ENCODE results near the gene POLL.
"Not testable (repeated sequence)": the region's sequence is repeated elsewhere in the genome, so short reads cannot be mapped to it uniquely, and the experiment has no call there.

The POLL gene

DNA sequence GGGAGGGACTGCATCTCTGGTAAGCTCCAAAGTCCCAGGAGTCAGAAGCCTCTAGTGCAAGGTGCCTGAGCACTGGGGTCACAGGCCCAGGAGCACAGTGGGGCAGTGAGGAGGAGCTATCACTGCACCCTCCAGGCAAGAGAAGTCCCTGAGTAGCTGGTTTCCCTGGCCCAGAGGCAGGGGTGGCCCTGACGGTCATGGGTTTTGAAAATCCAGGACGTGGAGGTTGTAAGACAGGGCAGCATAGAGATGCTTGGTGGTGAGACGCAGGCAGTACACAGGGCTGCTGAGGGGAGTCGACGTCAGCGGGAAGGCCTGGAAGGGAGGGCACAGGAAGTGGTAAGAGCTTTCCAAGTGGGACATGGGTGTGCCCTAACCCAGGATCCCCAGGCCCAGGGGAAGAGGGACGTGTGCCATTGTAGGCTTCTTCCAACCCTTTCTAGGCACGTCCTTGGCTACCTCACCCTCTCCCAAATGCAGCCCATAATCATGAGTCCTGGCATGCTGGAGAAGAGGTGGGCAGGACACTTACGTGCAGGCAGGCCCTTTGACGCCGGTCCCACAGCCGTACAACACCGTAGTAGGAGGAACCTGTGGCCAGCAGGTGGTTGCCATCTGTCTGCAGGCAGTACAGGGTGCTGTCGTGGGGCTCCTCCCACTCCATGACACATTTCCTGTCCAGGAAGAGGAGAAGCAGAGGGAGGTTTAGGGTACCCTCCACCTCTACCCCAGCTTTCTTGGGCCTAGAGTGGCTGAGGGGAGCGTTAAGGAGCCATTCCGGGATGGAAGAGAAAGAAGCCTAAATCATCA lies 23.2 kb upstream of the POLL start:
- no peak for DNase-seq

DNA sequence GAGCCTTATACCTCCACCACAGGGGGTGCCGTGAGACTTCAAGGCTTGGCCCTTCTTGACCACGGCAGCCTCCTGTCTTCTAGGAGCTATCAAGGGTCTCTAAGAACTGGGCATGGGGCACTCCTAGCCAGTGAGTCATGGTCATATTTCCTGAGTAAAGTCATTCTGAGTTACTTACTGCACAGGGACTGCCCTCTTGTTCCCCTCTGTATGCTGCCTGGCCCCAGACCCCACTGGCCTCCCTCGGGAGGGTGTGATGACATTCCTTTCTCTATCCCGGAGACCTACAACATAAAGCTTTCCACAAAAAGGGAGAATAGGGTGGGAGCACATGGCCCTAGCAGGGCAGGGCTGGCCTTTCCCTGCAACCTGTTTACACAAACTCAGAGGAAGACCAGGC lies 21.4 kb upstream of the POLL start:
- no peak for DNase-seq

GRCh38 chr10:101607124-101607523 lies 19.1 kb upstream of the POLL start:
- no peak for DNase-seq

DNA sequence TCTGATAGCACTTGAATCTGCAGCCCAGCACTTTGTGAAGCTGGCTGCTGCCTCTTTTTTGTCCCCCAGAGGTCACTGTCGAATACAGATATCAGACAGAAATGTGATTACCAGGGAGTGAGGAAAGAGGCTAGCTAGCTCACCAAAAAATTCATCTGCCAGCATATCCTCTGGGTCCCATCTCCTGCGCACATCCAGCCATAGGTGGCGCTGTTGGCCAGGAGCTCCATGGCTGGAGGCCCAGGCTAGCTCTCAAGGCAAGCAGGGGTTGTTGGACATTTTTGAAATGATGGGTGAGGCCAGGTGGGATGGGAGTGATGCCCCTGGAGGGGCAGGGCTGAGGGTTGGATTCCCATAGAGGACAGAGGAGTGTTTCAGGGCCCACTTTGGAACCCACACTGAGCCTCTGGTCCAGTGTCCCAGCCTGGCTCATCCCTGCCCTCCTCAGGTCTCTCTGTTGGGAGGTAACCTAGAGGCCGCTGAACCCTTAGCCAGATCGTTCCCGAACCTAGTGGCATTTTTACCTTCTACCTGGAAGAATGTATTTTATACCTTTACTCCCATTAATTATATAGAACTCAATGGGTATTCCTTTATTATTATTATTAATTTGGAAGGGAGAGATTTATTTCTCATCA lies 14.8 kb upstream of the POLL start:
- peak; percentile 22 for DNase-seq

DNA sequence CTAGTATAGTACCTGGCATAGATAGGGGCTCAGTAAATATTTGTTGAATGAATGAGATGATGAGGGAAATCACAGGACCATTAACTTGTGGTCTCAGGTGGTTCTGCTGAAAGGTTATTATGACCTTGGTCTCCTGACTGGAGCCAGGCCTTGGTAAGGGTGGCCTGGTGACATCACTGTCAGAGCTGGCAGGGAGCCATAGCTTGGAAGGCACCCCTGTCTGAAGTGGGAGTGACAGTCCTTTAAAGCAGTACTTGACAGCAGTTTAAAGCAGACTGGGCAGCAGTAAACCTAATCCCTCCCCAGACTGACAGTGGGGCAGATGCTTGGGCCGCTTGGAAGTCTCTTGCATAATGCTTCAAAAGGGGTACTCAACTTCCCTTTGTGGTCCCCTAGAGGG lies 13.5 kb upstream of the POLL start:
- DNase-seq, result peak; percentile 45

GRCh38 chr10:101597091-101597900 lies 9.2 kb upstream of the POLL start:
- DNase-seq, result no peak

DNA sequence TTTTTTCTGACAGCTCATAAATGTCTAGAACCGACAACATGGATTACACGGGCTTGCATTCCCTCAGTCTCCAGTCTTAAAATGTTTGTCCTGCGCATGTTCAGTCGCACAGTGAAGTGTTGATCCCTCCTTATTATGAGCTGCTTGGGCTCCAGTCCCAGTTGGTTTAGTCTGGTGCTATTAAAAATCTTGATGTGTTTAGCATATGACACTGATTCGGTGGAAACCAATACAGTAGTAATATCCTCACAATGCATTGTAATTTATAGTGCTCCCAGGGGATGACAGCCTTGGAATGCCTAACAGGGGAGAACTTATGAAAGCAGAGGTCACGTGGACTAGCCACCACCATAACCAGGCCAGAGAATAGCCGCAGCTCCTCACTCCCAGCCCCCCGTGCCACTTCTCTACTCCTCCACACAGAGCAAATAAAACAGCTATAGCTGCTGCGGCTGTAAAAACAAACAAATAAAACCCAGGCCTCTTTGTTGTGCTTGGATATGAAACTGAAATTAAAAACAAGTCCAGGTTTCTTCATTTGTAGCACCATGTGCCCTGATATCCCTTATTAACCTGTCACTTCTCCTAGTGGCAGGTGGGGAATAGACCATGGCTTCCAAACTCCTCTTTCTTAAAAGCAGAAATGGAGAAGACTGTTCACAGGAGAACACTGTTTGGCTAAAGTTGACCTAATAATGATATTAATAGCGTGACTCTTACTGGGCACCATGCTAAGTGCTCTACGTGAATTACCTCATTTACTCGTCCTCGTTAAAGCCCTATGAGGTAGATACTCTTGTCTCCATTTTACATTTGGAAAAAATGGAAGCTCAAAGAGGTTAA lies 7.8 kb upstream of the POLL start:
- no peak for DNase-seq

DNA sequence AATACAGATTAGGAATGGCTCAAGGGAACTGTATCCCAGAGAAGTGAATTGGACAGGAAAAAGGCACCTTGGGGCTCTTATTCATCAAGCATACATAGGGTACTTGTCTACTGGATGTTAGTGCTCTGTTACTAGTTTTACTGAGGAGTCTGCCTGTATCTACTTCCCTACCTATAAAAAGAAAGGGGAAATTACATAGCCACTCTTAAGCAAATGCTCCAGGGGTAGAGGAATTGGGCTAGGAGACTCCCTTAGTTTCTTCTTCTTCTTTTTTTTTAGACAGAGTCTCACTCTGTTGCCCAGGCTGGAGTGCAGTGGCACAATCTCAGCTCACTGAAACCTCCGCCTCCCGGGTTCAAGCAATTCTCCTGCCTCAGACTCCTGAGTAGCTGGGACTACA lies 5.3 kb upstream of the POLL start:
- not testable (repeated sequence) for DNase-seq

DNA sequence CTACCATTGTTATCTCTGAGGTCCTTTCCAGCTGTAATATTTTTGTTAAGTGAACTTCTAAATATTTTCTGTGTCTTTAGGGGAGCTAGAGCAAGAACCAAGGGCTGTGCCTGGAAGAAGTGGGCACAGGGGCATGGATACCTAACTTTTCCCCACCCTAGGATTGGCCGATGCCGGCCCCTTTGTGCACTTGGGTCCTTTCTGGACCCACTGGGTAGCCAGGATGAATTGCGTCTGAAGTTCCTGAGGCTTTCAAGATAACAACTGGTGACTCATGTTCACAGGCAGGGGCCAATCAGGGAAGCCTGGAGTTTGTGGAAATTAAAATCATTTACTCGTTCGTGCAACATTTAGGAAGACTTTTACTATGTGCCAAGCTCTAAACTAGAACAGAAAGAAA lies 822 bp upstream of the POLL start:
- no peak for DNase-seq

- no peak for DNase-seq
Observed at GRCh38 chr10:101585841-101586240, 2.2 kb downstream of the POLL start.

DNA sequence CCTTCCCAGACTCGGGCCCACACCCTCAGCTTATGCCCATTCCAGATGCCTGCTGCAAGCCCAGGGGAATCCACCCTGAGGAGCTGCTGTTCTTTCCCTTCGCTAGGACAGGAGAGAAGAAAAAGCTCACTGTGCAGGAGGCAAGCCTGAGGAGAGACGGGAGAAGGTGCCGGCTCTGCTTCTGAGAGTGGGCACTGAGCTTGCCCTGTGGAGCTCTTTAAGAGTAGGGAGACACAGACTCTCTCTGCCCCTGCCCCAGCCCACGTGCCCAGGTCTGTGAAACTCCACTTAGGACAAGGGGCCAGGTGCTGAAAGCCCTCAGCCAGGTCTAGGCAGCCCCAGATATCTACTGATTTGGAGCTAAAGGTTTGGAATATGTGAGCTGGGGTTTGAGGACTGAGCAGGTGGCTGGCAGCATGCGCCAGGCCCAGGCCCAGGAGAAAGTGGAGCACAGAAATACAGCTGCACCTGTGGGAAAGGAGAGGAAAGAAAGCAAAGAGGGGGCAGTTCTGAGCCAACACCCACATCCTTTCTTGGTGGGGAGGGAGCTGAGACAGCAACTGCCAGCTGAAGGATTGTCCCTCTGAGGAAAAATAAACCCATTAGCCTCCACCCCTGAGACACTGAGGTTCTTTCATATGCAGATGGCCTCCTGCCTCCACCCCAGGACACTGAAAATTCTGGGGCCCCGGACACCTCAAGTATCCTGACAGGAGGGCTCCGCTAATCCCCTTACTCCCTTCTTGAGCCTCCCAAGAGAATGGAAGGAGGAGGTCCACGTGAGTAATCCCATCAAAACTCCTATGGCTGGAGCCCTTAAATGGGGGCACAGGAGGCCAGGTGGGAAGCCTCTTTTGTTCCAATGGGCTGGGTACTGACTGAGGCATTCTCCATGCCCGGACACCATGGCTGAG lies 7.3 kb downstream of the POLL start:
- DNase-seq, result no peak

DNA sequence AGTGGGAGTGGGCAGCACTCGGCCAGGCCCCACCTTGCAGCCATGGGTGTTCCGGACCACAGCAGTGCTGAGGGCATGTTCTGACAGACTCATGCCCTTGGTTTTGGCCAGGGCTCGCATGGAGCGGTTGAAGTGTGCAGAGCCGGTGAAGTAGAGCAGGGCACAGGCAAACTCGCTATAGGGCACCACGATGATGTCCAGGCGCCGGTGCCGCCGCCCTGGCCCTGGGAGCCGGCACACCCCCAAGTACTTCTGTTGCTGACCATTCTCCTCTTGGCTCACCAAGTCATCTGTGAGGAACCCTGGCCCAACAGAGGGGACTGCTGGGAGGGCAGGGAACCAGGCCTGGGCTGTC lies 8.6 kb downstream of the POLL start:
- DNase-seq, result no peak

- DNase-seq, result no peak
Observed at GRCh38 chr10:101578803-101579515, 9.1 kb downstream of the POLL start.

DNA sequence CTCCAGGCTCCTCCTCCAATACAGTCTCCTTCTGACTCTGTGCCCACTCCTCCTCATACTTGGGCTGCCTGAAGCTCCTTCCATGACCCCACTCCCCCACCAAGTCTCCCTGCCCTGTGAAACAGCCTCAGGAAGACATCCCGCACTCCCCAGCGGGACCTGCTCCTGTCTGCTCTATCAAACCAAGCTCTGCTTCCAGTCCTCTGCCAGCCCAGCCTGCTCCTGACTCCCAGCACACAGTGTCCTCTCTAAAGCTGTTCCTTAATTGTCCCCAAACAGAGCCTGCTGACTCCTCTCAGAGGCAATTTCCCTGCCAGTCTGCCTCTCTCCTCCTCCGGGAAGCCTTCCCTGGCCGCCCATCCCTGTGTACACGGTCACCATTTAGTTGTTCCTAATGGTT lies 9.9 kb downstream of the POLL start:
- no peak for DNase-seq

DNA sequence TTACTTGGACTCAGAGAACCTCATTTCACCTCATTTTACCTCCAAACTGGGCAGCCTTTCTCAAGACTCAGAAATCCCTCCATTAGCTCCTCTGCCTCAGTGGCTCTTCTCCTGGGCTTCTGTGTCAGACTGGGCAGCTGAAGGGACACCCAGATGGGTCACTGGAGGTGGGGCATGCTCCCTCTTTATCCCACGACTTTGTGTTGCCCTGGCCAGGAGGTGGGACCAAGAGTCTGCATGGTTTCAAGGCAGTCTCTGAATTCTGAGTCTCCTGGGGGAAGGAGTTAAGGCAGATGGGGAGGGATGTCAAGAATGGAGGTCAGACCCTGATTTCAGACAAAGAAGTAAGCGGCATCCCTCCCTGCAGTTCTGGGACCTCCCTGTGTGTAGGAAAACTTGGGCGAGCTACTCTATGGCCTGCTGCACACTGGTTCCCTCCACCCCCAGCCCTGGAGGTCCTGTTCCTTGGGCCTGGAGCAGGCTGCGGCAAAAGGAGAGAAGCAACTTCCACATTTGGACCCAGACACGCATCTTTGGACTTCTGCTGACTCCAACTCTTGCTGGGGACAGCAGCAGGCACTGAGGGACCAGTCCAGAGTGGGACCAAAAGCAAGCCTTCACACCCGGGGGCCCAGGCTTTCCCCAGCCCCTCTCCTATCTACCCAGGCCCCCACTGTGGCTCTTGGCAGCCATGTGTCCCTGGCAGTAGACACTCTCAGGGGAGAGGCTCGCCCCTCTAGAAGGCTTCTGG lies 10.8 kb downstream of the POLL start:
- no peak for DNase-seq

- no peak for DNase-seq
Observed at GRCh38 chr10:101576211-101576863, 11.7 kb downstream of the POLL start.

GRCh38 chr10:101575580-101576210 lies 12.4 kb downstream of the POLL start:
- DNase-seq, result no peak

DNA sequence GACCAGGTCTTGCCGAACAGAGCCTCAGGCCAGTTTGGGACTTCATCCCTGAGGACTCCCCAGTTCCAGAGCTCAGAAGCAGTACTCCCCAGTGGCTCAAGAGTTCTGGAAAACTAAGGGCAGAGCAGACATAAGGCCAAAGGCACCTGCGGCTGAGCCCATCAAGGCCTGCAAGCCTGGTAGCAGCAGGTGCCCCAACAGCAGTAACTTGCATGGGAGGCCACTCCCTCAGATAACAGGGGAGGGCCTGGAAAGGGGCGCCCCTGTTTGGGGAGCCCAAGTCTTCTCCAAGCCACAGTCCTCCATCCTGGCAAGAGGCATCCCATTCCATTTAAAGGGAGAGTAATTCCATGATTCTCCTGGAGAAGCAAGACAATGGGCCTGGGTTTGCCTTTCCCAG lies 13.0 kb downstream of the POLL start:
- no peak for DNase-seq
